ENCODE measurements around the gene IL26.

DNA sequence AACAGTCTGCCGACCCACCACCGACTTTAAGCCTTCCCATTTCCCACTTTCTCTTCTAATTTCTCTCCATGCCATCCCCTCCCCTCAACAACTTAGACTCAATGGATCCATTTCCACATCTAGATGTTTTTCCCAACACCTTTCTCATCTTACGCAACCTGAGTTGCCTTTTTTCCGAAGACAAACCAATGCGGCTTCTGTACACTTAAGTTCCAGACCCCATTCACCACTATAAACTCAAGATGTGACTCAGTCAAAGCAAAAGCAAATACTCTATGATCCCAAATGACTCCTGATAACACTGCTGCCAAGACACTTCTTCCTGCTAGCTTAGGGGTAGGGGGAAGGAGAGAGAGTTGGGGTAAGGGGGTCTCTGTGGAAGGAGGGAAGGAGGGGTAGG is 26.5 kb upstream of the IL26 start:
- TF ChIP-seq POLR2A (IDR thresholded peaks at IDR 0.05): no peak
- TF ChIP-seq CTCF (IDR thresholded peaks at IDR 0.05): no peak
- no peak for TF ChIP-seq EP300 (IDR thresholded peaks at IDR 0.05)
